H9 (cell line): ENCODE measurements around the gene ADAT3. TPM values are rescaled to one million over a fixed set of nuclear protein-coding genes. Genes with fewer than 3 reads are reported as not detected.

Experiments
- DNase-seq: peaks from one replicate; pipeline ENCODE4 v3.0.0-alpha.2; 2017
- H2AFZ ChIP-seq: one replicate; pipeline ENCODE4 v1.6.1; 2013; ENCODE audit warnings: mild to moderate bottlenecking, low read length, control low read depth, moderate library complexity
- H2AK5ac ChIP-seq: 2 replicates; pipeline ENCODE4 v1.6.1; 2013; ENCODE audit warnings: low read length, control low read depth, mixed read lengths; ENCODE audit not compliant: insufficient read length
- H2BK120ac ChIP-seq: one replicate; pipeline ENCODE4 v1.6.1; 2013; ENCODE audit warnings: low read depth, mild to moderate bottlenecking, low read length, control low read depth, inconsistent platforms; ENCODE audit not compliant: poor library complexity, severe bottlenecking
- H2BK12ac ChIP-seq: 2 replicates; pipeline ENCODE4 v1.6.1; 2013; ENCODE audit warnings: low read length, control low read depth, mixed read lengths, low read depth; ENCODE audit not compliant: insufficient read length
- H2BK15ac ChIP-seq: 2 replicates; pipeline ENCODE4 v1.6.1; 2013; ENCODE audit warnings: low read depth, low read length, control low read depth
- H2BK20ac ChIP-seq: one replicate; pipeline ENCODE4 v1.6.1; 2013; ENCODE audit warnings: low read depth, mild to moderate bottlenecking, low read length, control low read depth, inconsistent platforms; ENCODE audit not compliant: poor library complexity, severe bottlenecking
- H2BK5ac ChIP-seq: 2 replicates; pipeline ENCODE4 v1.6.1; 2013; ENCODE audit warnings: low read length, control low read depth, mixed read lengths; ENCODE audit not compliant: insufficient read length
- H3K14ac ChIP-seq: 2 replicates; pipeline ENCODE4 v1.6.1; 2013; ENCODE audit warnings: low read length, control low read depth; ENCODE audit not compliant: insufficient read depth
- H3K18ac ChIP-seq: 2 replicates; pipeline ENCODE4 v1.6.1; 2013; ENCODE audit warnings: low read depth, mild to moderate bottlenecking, mixed read lengths, low read length, control low read depth; ENCODE audit not compliant: insufficient read length
- H3K23ac ChIP-seq: 2 replicates; pipeline ENCODE4 v1.6.1; 2013; ENCODE audit warnings: low read length, control low read depth, mixed read lengths, low read depth; ENCODE audit not compliant: insufficient read length
- H3K23me2 ChIP-seq: 2 replicates; pipeline ENCODE4 v1.6.1; 2013; ENCODE audit warnings: low read depth, mild to moderate bottlenecking, mixed read lengths, low read length, control low read depth; ENCODE audit not compliant: insufficient read length, poor library complexity, severe bottlenecking
- H3K27ac ChIP-seq: 2 replicates; pipeline ENCODE4 v1.5.1; 2013; ENCODE audit warnings: low read length, control low read depth, mixed read lengths, low read depth; ENCODE audit not compliant: insufficient read length
- H3K27me3 ChIP-seq: 2 replicates; pipeline ENCODE4 v1.6.1; 2013; ENCODE audit warnings: low read length, control low read depth, inconsistent platforms; ENCODE audit not compliant: insufficient read depth
- H3K4ac ChIP-seq: 2 replicates; pipeline ENCODE4 v1.6.1; 2013; ENCODE audit warnings: low read depth, mild to moderate bottlenecking, control low read depth, inconsistent platforms, low read length, moderate library complexity
- H3K4me1 ChIP-seq: 2 replicates; pipeline ENCODE4 v1.6.1; 2013; ENCODE audit warnings: low read length, control low read depth, inconsistent platforms; ENCODE audit not compliant: insufficient read depth
- H3K4me2 ChIP-seq: 2 replicates; pipeline ENCODE4 v1.6.1; 2013; ENCODE audit warnings: low read length, control low read depth, mixed read lengths; ENCODE audit not compliant: insufficient read length, insufficient read depth
- H3K56ac ChIP-seq: 2 replicates; pipeline ENCODE4 v1.6.1; 2013; ENCODE audit warnings: low read depth, mild to moderate bottlenecking, mixed read lengths, low read length, control low read depth; ENCODE audit not compliant: insufficient read length
- H3K79me1 ChIP-seq: 2 replicates; pipeline ENCODE4 v1.6.1; 2013; ENCODE audit warnings: low read depth, mild to moderate bottlenecking, moderate library complexity, low read length, control low read depth, inconsistent platforms; ENCODE audit not compliant: insufficient read depth, poor library complexity, severe bottlenecking
- H3K79me2 ChIP-seq: 2 replicates; pipeline ENCODE4 v1.6.1; 2013; ENCODE audit warnings: low read length, control low read depth, inconsistent platforms; ENCODE audit not compliant: insufficient read depth
- H3K9ac ChIP-seq: 2 replicates; pipeline ENCODE4 v1.6.1; 2013; ENCODE audit warnings: low read length, control low read depth, mixed read lengths; ENCODE audit not compliant: insufficient read length; ENCODE audit errors: extremely low read depth
- H3K9me3 ChIP-seq: one replicate; pipeline ENCODE4 v1.6.1; 2013; ENCODE audit warnings: low read depth, low read length, inconsistent platforms; ENCODE audit not compliant: control insufficient read depth
- H3T11ph ChIP-seq: one replicate; pipeline ENCODE4 v1.6.1; 2013; ENCODE audit warnings: mild to moderate bottlenecking, low read length, control low read depth, inconsistent platforms
- H4K20me1 ChIP-seq: one replicate; pipeline ENCODE4 v1.6.1; 2013; ENCODE audit not compliant: control insufficient read depth, insufficient read length, insufficient read depth
- H4K5ac ChIP-seq: 2 replicates; pipeline ENCODE4 v1.6.1; 2013; ENCODE audit warnings: low read depth, mild to moderate bottlenecking, mixed read lengths, low read length, control low read depth; ENCODE audit not compliant: insufficient read length
- H4K8ac ChIP-seq: replicated peaks from 2 replicates; pipeline ENCODE4 v1.6.1; 2013; ENCODE audit warnings: low read length, control low read depth, mixed read lengths, low read depth; ENCODE audit not compliant: insufficient read length
- H4K91ac ChIP-seq: 2 replicates; pipeline ENCODE4 v1.6.1; 2013; ENCODE audit warnings: low read depth, mild to moderate bottlenecking, moderate library complexity, mixed read lengths, low read length, control low read depth; ENCODE audit not compliant: insufficient read length
- H3K27ac Mint-ChIP-seq, 3 experiments: 2 replicates in 2 of 3; 3 replicates in 1 of 3; pipeline ENCODE4 v1.8.0; 2020 to 2021; ENCODE audit warnings: mixed read lengths in 3 of 3, mild to moderate bottlenecking in 1 of 3, moderate library complexity in 1 of 3
- H3K27me3 Mint-ChIP-seq: 2 replicates; pipeline ENCODE4 v1.8.0; 2021; ENCODE audit warnings: low read depth, mild to moderate bottlenecking, moderate library complexity, mixed read lengths
- H3K36me3 Mint-ChIP-seq, 3 experiments: 2 replicates in 2 of 3; 3 replicates in 1 of 3; pipeline ENCODE4 v1.8.0; 2020 to 2021; ENCODE audit warnings: low read depth in 3 of 3, mixed read lengths in 3 of 3; ENCODE audit not compliant: insufficient read depth in 1 of 3
- H3K4me1 Mint-ChIP-seq, 2 experiments: 2 replicates each; pipeline ENCODE4 v1.8.0; 2020; ENCODE audit warnings: mixed read lengths in 2 of 2
- H3K4me3 Mint-ChIP-seq, 2 experiments: 2 replicates in 1 of 2; 3 replicates in 1 of 2; pipeline ENCODE4 v1.8.0; 2020 to 2021; ENCODE audit warnings: mild to moderate bottlenecking in 2 of 2, mixed read lengths in 2 of 2, moderate library complexity in 1 of 2
- H3K9me3 Mint-ChIP-seq, 2 experiments: 2 replicates in 1 of 2; 3 replicates in 1 of 2; pipeline ENCODE4 v1.8.0; 2020; ENCODE audit warnings: mild to moderate bottlenecking in 2 of 2, mixed read lengths in 2 of 2, moderate library complexity in 1 of 2
- CTCF ChIP-seq: fragments of 200-600 bp; sonication (generic); conservative IDR thresholded peaks from 3 replicates; pipeline ENCODE4 v1.8.0; 2021; ENCODE audit warnings: antibody characterized with exemption, mild to moderate bottlenecking
- WGBS: extraction: QIAGEN DNeasy Blood & Tissue Kit; methylation state at CpG from one replicate; pipeline ENCODE4 v1.1.7; 2013; ENCODE audit warnings: missing lambda C conversion rate, low lambda C conversion rate, mixed read lengths; ENCODE audit not compliant: insufficient read length; ENCODE audit errors: extremely low coverage; 5-methylcytosine and 5-hydroxymethylcytosine counted together
- total RNA-seq: library from RNA; stranded (reverse); gene quantifications from 2 replicates; pipeline ENCODE4 v1.2.1, GENCODE V29; 2021

The ADAT3 gene
- total RNA-seq, 1 experiment from 2014 or later: 12.2 TPM

- H4K20me1 ChIP-seq: no peaks in the 10 kb centered on the region
- DNase-seq: no peak
- H3K9me3 ChIP-seq: no peaks in the 10 kb centered on the region
- no peak overlapping the region for H2BK12ac ChIP-seq
- no peak overlapping the region for H3K23ac ChIP-seq
- H2BK120ac ChIP-seq: no peak overlapping the region
- no peak overlapping the region for H2BK20ac ChIP-seq
- no peak overlapping the region for H3K4me2 ChIP-seq
- no peak overlapping the region for H2AFZ ChIP-seq
- H4K91ac ChIP-seq: no peak overlapping the region
- no peak overlapping the region for H3K14ac ChIP-seq
- no peak overlapping the region for H4K5ac ChIP-seq
- WGBS: no CpG with 5 or more reads among the region's 15 CpGs
- no peak overlapping the region for H3K56ac ChIP-seq
- H3K4ac ChIP-seq: no peak overlapping the region
- no peak overlapping the region for H3K18ac ChIP-seq
- no peak overlapping the region for H3K27ac ChIP-seq
- Mint-ChIP-seq H3K27me3 (no peaks in the 10 kb centered on the region), H3K9me3 (no peaks in the 10 kb centered on the region), H3K4me1 (peaks cover 14 to 15% of the 10 kb centered on the region in 2 experiments), H3K4me3 (no peak overlapping the region), H3K36me3 (peaks cover 0 to 12% (median 2%) of the 10 kb centered on the region in 3 experiments; a peak in 3 of 7 replicates), H3K27ac (no peak overlapping the region)
- peaks cover 10% of the 10 kb centered on the region for H3K79me1 ChIP-seq
- peaks cover 9% of the 10 kb centered on the region; the same call in 1 of the 2 replicates for H3K79me2 ChIP-seq
- H4K8ac ChIP-seq: no peak overlapping the region
- no peak for TF ChIP-seq CTCF
- no peak overlapping the region for H2BK15ac ChIP-seq
- H3K4me1 ChIP-seq: no peaks in the 10 kb centered on the region; the same call in 1 of the 2 replicates
- peaks cover 14% of the 10 kb centered on the region for H3K23me2 ChIP-seq
- H2BK5ac ChIP-seq: no peak overlapping the region
- H3T11ph ChIP-seq: no peak overlapping the region
- no peak overlapping the region for H3K9ac ChIP-seq
- no peaks in the 10 kb centered on the region for H3K27me3 ChIP-seq
- no peak overlapping the region for H2AK5ac ChIP-seq
These were observed 34.0 kb upstream of the ADAT3 start for GRCh38 chr19:1871140-1871597.
